ENCODE results near the gene OSBPL3.
"Not testable (repeated sequence)": the region's sequence is repeated elsewhere in the genome, so short reads cannot be mapped to it uniquely, and the experiment has no call there.

Gene OSBPL3

GRCh38 chr7:24979863-24980533 lies at the start of gene OSBPL3:
OSBPL3 (minus strand) TSS chr7:24980178; CDS start chr7:24892472, 87,706 bp downstream.
- peak within 1 kb of the TSS; percentile 87 to 100 (median 94) for H3K4me2 ChIP-seq
- H3K4me1 ChIP-seq = peaks cover 33 to 83% (median 40%) of the 10 kb centered on the region in 10 experiments
- H4K20me1 ChIP-seq = peaks cover 9 to 34% (median 19%) of the 10 kb centered on the region in 11 experiments; a peak in 17 of 22 replicates
- no peaks in the 10 kb centered on the region for H3K36me3 ChIP-seq
- peaks cover 0 to 19% (median 12%) of the 10 kb centered on the region in 11 experiments; a peak in 17 of 22 replicates for H3K27me3 ChIP-seq
- peak within 1 kb of the TSS; percentile 75 to 87 (median 80) for H3K27ac ChIP-seq
- no peak for TF ChIP-seq Cebpa-rat (IDR thresholded peaks at IDR 0.05)
- H3K4me3 ChIP-seq = peak within 1 kb of the TSS; percentile 71 to 95 (median 92)
- H3K9ac ChIP-seq = peak within 1 kb of the TSS; percentile 80 to 90 (median 86)
- H3K9me3 ChIP-seq (replicated peaks in 1 of 11) = peaks cover 0 to 20% (median 17%) of the 10 kb centered on the region in 11 experiments; a peak in 18 of 22 replicates

GRCh38 chr7:25029075-25029474 lies 49.1 kb upstream of the OSBPL3 start:
- Histone ChIP-seq H3K4me3 (no peak overlapping the region), H3K36me3 (no peaks in the 10 kb centered on the region), H3K27ac (no peak overlapping the region), H3K27me3 (no peaks in the 10 kb centered on the region), H3K9me3 (replicated peaks in 1 of 11) (peaks cover 0 to 4% (median 0%) of the 10 kb centered on the region in 11 experiments; a peak in 1 of 22 replicates), H3K4me1 (peaks cover 0 to 4% (median 0%) of the 10 kb centered on the region in 10 experiments; a peak in 1 of 20 replicates), H3K9ac (no peak overlapping the region), H3K4me2 (no peak overlapping the region), H4K20me1 (no peaks in the 10 kb centered on the region)
- TF ChIP-seq Cebpa-rat (IDR thresholded peaks at IDR 0.05) = no peak

- no peaks in the 10 kb centered on the region for H3K36me3 ChIP-seq
- H4K20me1 ChIP-seq = no peaks in the 10 kb centered on the region
- no peaks in the 10 kb centered on the region for H3K27me3 ChIP-seq
- no peak overlapping the region for H3K4me2 ChIP-seq
- H3K4me3 ChIP-seq = no peak overlapping the region
- H3K9ac ChIP-seq = no peak overlapping the region
- peaks cover 0 to 4% (median 0%) of the 10 kb centered on the region in 10 experiments; a peak in 1 of 20 replicates for H3K4me1 ChIP-seq
- no peak overlapping the region for H3K27ac ChIP-seq
- no peak for TF ChIP-seq Cebpa-rat (IDR thresholded peaks at IDR 0.05)
- peaks cover 0 to 4% (median 0%) of the 10 kb centered on the region in 11 experiments; a peak in 1 of 22 replicates for H3K9me3 ChIP-seq (replicated peaks in 1 of 11)
These were observed 48.5 kb upstream of the OSBPL3 start for GRCh38 chr7:25028370-25029021.

GRCh38 chr7:25026156-25026555 lies 46.2 kb upstream of the OSBPL3 start:
- no peak overlapping the region for H3K27ac ChIP-seq
- no peaks in the 10 kb centered on the region for H3K27me3 ChIP-seq
- no peak overlapping the region for H3K9ac ChIP-seq
- TF ChIP-seq Cebpa-rat (IDR thresholded peaks at IDR 0.05) = no peak
- H3K36me3 ChIP-seq = no peaks in the 10 kb centered on the region
- H3K4me3 ChIP-seq = no peak overlapping the region
- no peak overlapping the region for H3K4me2 ChIP-seq
- H3K9me3 ChIP-seq (replicated peaks in 1 of 11) = 0 out of 22 replicates have a peak, but pooled peaks cover 0 to 4% (median 0%) of the 10 kb centered on the region in 11 experiments
- peaks cover 0 to 4% (median 0%) of the 10 kb centered on the region in 10 experiments; a peak in 1 of 20 replicates for H3K4me1 ChIP-seq
- H4K20me1 ChIP-seq = no peaks in the 10 kb centered on the region

GRCh38 chr7:25025218-25025671 lies 45.3 kb upstream of the OSBPL3 start:
- Histone ChIP-seq H3K4me2 (no peak overlapping the region), H3K9ac (no peak overlapping the region), H4K20me1 (no peaks in the 10 kb centered on the region), H3K27me3 (no peaks in the 10 kb centered on the region), H3K36me3 (no peaks in the 10 kb centered on the region), H3K27ac (no peak overlapping the region), H3K9me3 (replicated peaks in 1 of 11) (peaks cover 0 to 4% (median 0%) of the 10 kb centered on the region in 11 experiments; a peak in 1 of 22 replicates), H3K4me1 (peaks cover 0 to 4% (median 0%) of the 10 kb centered on the region in 10 experiments; a peak in 1 of 20 replicates), H3K4me3 (no peak overlapping the region)
- no peak for TF ChIP-seq Cebpa-rat (IDR thresholded peaks at IDR 0.05)

- Histone ChIP-seq H3K9me3 (replicated peaks in 1 of 11) (peaks cover 0 to 4% (median 0%) of the 10 kb centered on the region in 11 experiments; a peak in 2 of 22 replicates), H3K9ac (no peak overlapping the region), H3K4me2 (no peak overlapping the region), H3K27ac (no peak overlapping the region), H4K20me1 (no peaks in the 10 kb centered on the region), H3K36me3 (no peaks in the 10 kb centered on the region), H3K4me1 (peaks cover 0 to 4% (median 0%) of the 10 kb centered on the region in 10 experiments; a peak in 1 of 20 replicates), H3K27me3 (no peaks in the 10 kb centered on the region), H3K4me3 (no peak overlapping the region)
- TF ChIP-seq Cebpa-rat (IDR thresholded peaks at IDR 0.05) = no peak
These were observed 44.1 kb upstream of the OSBPL3 start for GRCh38 chr7:25024066-25024465.

GRCh38 chr7:25017671-25018070 lies 37.7 kb upstream of the OSBPL3 start:
- not testable (repeated sequence) for H4K20me1 ChIP-seq, H3K27me3 ChIP-seq, H3K27ac ChIP-seq, H3K4me3 ChIP-seq, H3K9ac ChIP-seq, H3K36me3 ChIP-seq, H3K4me1 ChIP-seq, H3K4me2 ChIP-seq
- peaks cover 4 to 13% (median 9%) of the 10 kb centered on the region in 11 experiments; a peak in 14 of 22 replicates for H3K9me3 ChIP-seq (replicated peaks in 1 of 11)

- H3K4me2 ChIP-seq = no peak overlapping the region
- H3K27me3 ChIP-seq = no peaks in the 10 kb centered on the region
- H3K4me3 ChIP-seq = no peak overlapping the region
- H3K4me1 ChIP-seq = no peaks in the 10 kb centered on the region
- TF ChIP-seq Cebpa-rat (IDR thresholded peaks at IDR 0.05) = no peak
- no peak overlapping the region for H3K27ac ChIP-seq
- peaks cover 4 to 13% (median 9%) of the 10 kb centered on the region in 11 experiments; a peak in 14 of 22 replicates for H3K9me3 ChIP-seq (replicated peaks in 1 of 11)
- H4K20me1 ChIP-seq = no peaks in the 10 kb centered on the region
- no peak overlapping the region for H3K9ac ChIP-seq
- H3K36me3 ChIP-seq = no peaks in the 10 kb centered on the region
These were observed 34.8 kb upstream of the OSBPL3 start for GRCh38 chr7:25014756-25015155.

GRCh38 chr7:25012710-25013109 lies 32.7 kb upstream of the OSBPL3 start:
- not testable (repeated sequence) for H3K4me2 ChIP-seq, H3K36me3 ChIP-seq, H3K4me1 ChIP-seq, H3K9ac ChIP-seq, H3K27me3 ChIP-seq, H3K4me3 ChIP-seq, H4K20me1 ChIP-seq, H3K27ac ChIP-seq
- H3K9me3 ChIP-seq (replicated peaks in 1 of 11) = peaks cover 10 to 18% (median 16%) of the 10 kb centered on the region in 11 experiments; a peak in 20 of 22 replicates
